Adipose tissue (tissue), 3 donors: ENCODE results near the gene ZBP1. TPM values are rescaled to one million over a fixed set of nuclear protein-coding genes. Genes with fewer than 3 reads are reported as not detected.

ENCODE experiments used
- H3K27ac ChIP-seq: one replicate; pipeline ENCODE4 v1.5.1; 2013; ENCODE audit warnings: low read depth, low read length
- WGBS, 3 donors: extraction: QIAGEN DNeasy Blood & Tissue Kit; methylation state at CpG; one replicate each; pipeline ENCODE4 v1.1.7; 2013; 5-methylcytosine and 5-hydroxymethylcytosine counted together
- polyA plus RNA-seq, 3 donors: library from polyadenylated mRNA; stranded (reverse); fragments of 200-250 nt; gene quantifications; one replicate each; pipeline ENCODE4 v1.2.3, GENCODE V29; 2013
- donor health status: healthy with polysubstance abuse.
- donor health status: Bipolar disorder and iron deficiency.
- donor health status: healthy.

The ZBP1 gene, protein sequence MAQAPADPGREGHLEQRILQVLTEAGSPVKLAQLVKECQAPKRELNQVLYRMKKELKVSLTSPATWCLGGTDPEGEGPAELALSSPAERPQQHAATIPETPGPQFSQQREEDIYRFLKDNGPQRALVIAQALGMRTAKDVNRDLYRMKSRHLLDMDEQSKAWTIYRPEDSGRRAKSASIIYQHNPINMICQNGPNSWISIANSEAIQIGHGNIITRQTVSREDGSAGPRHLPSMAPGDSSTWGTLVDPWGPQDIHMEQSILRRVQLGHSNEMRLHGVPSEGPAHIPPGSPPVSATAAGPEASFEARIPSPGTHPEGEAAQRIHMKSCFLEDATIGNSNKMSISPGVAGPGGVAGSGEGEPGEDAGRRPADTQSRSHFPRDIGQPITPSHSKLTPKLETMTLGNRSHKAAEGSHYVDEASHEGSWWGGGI
- polyA plus RNA-seq: 1 to 10 TPM in 1 of 3 donors, under 1 TPM in 2; 0.15 to 1.2 (median 0.58) TPM

DNA sequence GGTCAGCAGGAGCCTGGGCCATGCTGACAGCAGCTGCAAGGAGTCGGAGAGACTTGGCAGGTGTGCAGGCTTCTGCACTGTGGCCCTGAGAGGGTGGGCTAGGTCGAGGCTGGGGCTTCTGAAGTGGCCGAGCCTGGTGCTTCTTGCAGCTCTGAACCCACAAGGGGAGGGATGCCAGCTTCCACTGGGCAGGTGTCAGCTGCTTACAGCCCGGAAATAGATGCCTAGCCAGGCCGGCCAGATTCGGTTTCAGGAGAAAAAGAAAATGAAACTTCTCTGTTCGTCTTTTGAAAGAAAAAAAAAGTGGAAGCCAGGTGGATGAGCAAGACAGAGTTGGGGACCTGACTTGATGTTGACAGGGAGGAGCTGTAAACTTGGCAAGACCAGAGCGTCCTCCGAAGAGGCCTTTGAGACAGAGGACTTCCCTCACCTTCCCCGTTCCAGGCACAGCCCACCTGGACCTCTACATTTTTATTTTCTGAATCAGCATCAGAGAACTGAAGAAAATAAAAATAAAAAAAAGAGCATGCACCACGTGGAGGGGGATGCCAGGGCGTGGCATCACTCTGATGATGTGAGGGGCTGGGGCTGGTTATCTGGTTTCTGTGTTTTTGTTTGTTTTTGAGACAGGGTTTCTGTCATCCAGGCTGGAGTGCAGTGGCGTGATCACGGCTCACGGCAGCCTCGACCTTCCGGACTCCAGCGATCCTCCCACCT, at the start of gene ZBP1:
TSS of gene ZBP1 (minus strand) at position 153 of the 717 bp plus-strand sequence. CDS start at position 22, 131 bp downstream.
- 51 to 64% (median 59%) methylated on average over 18 of the region's 18 CpGs for WGBS, 3 donors
- H3K27ac ChIP-seq: no peak within 1 kb of the TSS

DNA sequence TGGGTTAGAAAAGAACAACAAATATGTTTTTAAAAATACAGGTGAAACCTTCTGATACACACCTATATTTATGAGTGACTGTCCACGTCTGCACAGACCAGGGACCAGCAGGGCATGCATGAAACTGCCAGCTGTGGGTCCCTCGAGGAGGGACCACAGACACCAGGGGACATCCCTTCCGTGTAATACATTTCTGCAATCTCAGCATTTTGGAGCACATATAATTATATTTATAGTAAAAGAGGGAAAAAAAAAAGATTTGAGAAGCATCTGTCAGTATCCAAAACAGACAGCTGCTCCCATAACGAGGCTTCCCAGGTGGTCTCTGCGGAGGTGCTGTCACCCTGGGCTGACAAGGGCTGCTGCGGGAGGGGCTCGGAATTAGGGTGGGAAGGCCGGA, 49.4 kb upstream of the ZBP1 start:
- no peak overlapping the region for H3K27ac ChIP-seq
- WGBS, 3 donors: 90 to 93% (median 91%) methylated on average over 7 to 8 of the region's 8 CpGs

DNA sequence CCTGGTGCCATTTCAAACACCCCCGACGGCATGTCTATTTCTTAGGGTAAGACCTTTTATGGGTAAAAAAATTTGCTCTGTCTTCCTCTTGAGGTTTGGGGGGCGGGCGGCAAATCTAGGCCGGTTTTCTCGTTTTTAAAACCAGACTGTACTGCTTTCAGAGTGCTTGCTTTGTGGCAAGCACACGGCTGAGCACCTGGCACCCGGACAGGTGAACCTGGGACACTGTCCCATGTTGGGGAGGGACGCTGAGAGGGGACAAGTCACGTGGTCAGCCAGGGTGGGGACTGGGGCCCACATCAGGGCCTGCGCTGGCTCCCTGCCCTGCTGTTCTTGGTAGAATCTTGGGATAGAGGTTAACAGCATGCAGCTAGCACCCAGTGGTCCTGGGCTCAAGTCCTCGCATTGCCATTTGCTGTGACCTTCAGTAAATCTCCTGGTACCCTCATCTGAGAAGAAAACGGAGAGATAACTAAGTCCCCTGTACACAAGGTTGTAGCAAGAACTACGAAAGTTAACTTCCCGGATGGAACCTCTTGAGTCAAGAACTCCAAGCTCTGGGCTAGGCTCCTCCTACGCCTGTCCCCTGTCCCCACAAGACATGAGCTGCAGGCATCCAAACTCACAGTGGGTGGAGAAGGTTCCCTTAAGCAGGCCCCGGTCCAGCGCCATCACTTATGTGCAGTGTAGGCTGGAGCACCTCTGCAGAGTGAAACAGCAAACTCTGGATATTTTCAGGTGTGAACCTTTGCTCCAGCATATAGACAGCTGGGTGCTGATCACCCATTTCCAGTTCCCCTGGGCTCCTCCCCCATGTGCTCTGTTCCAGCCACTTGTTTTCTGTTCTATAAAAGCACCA, 47.9 kb upstream of the ZBP1 start:
- 68 to 86% (median 78%) methylated on average over 18 of the region's 18 CpGs for WGBS, 3 donors
- H3K27ac ChIP-seq: no peak overlapping the region

DNA sequence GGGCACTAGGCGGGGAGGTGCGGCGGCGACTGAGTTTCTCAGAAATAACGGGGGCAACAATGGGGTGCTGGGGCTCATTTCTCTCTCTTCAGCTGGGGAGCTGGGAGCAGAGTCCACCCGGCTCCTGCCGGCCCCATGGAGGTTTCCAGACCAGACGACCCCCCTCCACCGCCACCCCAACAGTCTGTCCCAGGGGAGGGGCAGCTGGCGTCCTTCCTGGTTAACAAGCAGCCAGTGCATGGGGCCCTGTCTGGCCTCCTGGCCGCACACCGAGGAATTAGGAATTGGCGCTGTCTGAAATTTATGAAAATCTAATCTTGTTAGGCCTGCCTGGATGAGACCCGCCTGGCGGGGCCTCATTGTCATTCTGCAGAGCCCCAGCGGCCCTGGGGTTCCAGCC, 47.2 kb upstream of the ZBP1 start:
- WGBS, 3 donors: 75 to 86% (median 80%) methylated on average over 16 of the region's 16 CpGs
- no peak overlapping the region for H3K27ac ChIP-seq

DNA sequence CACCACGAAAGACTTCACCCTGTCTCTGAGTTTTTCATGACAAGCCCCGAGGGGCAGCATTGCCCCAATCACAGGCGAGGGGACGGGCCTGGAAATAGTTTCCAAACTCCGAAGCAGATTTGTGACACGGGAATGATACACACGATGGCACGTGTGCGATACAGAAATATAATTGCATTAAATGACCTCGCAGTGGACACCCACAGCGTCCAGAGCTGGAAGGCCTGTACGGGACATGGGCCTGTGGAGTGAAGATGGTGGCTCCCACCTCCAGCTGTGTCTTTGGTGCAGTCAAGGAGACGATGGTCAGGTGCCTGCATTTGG, 46.6 kb upstream of the ZBP1 start:
- WGBS, 3 donors: 79 to 85% (median 82%) methylated on average over 13 of the region's 13 CpGs

DNA sequence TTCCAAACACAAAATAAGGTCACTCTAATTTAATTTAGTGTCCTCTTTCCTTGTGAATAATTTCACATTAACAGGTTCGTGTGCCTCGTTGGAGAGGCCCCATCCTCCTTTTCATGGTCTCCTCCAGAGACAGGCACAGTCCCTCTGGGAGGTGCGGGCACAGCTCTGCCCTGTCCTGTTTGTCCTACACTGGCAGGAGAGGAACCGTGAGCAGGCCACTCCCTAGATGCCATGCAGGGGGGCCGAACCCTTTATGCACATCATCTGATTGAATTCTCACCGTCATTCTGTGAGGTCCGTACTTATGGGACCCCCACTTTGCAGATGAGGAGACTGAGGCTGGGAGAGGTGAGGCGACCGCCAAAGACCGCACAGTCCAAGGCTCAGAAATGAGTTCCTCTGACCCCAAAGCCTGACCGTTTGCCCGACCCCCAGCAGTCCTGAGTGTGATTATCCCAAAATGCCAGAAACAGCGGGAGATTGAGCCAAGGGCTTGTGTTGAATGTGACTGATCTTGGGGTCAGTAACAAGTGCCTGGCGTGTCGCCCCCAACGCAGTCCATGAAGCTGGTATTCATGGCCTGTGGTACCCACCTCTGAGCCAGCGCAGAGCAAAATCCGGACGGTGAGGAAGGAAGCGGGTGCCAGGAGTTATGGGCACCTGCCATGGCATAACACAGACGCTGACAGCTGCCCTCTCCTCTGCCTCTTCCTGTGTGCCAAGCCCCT, 46.0 kb upstream of the ZBP1 start:
- no peak overlapping the region for H3K27ac ChIP-seq
- 79 to 87% (median 85%) methylated on average over 21 of the region's 21 CpGs for WGBS, 3 donors

More for the DNA sequence above, 46.6 kb upstream of the ZBP1 start:
- no peak overlapping the region for H3K27ac ChIP-seq

DNA sequence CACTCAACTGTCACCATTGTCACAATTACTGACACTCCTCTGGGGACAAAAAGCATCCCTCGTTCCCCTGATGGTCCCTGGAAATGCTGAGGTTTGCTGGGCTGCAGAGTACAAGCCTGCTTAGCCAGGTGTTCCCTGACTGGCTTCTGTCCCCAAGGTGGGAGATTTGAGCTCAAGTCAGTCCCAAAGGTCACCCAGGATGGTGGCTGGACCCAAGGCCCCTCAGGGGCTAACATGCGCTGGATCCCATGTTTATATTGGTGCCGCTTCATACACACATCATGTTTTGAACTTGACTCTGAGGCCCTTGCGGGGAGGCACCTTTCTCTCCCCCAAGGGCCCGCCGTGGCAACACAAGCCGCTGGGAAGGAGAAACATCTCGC, 45.4 kb upstream of the ZBP1 start:
- 84 to 92% (median 89%) methylated on average over 8 of the region's 8 CpGs for WGBS, 3 donors
- no peak overlapping the region for H3K27ac ChIP-seq

DNA sequence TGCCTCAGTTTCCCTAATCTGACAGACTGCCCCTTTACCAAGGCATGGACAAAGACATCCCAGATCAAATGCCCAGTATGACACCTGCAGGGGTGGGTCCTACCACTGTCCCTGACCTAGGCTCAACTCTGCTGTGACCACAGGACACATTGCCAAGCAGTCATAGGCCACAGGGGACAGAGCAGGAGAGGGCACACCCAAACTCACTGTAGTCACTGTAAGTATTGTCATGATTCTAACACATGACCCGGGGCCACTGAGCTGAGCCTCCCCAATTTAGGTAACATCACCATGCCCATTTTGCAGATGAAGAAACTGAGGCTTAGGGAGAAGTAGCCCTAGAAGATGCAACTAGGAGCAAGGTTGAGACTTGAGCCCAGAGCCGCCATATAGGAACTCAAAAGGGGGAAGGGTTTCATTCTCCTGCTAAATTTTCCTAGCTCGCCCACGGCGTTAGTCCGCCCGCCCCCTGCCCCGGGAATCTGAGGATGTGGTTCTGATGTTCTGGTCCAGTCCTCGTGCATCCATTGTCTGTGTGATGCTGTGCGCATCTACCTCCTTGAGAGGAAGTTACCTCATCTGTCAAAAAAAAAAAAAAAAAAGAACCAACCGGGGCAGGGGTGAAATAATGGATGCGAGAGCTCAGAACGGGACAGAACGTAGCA, 44.8 kb upstream of the ZBP1 start:
- no peak overlapping the region for H3K27ac ChIP-seq
- 83 to 88% (median 83%) methylated on average over 14 of the region's 14 CpGs for WGBS, 3 donors

DNA sequence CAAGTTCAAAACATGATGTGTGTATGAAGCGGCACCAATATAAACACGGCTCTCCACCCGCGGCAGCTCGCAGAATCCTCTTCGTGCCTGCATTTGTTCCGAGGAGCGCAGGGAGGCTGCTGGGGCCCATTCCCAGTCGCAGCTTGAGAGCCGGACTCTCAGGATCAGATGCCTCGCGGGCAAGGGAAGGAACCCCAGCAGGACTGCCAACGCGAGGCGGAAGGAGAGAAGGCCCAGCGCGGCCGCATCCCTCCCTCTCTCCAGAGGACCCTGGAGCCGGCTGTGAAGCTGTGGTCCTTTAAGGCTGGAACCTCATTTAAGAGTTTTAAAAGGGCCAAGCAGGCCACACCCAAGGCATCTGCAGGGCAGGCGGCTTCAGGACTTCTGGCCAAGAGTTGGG, 44.2 kb upstream of the ZBP1 start:
- WGBS, 3 donors: 82 to 92% (median 84%) methylated on average over 20 of the region's 20 CpGs
- no peak overlapping the region for H3K27ac ChIP-seq

DNA sequence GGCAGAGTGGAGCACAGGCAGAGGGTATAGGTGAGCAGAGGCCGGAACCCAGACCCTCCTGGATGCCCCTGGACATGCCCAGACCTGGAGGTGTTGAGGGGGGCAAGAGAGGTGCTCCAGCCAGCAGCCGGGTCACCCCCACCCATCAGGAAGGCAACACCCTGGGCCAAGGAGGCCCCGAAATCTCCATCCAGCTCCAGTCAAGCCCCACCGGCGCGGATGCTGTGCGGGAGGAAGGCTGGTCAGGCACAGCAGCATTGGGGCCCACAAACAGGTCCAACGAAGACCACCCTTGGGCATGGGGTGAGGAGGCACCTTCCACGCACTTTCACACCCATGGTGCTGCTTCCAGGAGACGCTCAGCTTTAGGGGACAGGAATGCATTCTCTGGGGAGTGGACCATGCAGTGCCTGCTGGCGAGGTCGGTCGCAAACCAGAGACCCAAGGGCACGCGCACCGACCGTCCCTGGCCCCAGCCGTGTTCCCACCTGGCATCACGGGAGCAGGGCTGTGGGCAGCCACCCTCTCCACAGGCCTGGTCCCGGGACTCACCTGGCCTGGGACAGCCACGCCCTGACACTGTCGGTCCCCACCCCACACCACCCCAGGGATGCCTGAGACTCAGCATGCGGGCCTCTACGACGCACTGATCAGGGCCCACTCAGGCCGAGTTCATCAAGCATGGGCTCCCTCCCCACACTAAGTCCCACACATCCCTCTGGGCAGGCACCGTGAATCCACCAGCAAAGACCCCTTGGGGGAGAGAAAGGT, 43.6 kb upstream of the ZBP1 start:
- no peak overlapping the region for H3K27ac ChIP-seq
- WGBS, 3 donors: 88 to 94% (median 92%) methylated on average over 27 of the region's 27 CpGs

DNA sequence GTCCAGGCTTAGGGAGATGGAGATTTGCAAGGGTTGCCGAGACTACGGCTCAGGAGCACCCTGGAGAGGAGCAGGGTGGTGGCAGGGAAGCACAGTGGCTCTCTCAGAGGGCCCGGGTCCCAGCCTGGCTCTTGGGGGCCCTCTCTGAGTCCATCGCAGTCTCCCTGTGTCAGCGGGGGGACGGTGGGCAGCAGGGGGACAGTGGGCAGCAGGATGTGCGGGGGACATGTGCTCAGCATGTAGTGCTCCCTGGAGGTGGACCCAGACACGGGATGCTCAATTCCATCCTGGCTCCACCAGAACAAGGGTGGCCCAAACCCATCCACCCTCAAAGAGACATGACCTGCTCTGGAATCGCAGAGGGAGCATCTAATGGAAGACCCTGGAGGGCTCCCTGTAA, 43.0 kb upstream of the ZBP1 start:
- no peak overlapping the region for H3K27ac ChIP-seq
- 84 to 91% (median 91%) methylated on average over 9 of the region's 9 CpGs for WGBS, 3 donors

DNA sequence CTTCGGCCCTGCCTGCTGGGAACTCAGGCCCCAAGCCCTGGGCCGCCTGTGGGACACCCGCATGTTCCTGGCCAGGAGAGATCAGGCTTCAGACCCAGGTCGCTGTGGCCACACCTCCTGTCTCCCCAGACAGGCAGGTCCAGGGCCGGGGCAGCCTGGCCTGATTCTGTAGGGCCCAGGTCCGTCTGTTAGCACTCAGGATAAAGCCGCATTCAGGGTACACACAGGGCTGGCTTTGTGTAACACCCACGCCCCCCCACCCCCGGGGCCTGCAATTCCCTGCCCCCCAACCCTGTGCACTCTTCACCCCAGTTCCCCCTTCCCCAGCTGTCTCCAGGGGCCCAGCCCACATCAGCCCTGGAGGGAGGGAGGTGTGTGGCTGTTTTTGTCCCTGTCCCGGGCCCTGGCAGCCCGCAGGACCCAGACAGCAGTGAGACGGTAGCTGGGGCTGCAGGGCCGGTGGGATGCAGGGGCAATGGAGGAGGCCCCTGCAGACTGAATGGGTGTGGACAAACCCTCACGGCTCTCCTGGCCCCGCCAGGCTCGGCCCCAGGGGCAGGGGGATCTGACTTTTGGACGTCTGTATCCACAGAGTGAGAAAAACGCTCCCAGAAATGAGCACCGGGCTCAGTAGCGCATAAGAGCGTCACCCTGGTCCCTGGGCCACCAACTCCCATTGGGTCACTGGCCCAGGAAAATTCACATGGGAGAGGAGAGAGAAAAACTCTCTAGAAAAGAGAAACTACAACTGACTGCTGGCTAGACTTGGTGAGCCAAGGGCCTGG, 42.4 kb upstream of the ZBP1 start:
- H3K27ac ChIP-seq: no peak overlapping the region
- 60 to 83% (median 76%) methylated on average over 21 of the region's 21 CpGs for WGBS, 3 donors

DNA sequence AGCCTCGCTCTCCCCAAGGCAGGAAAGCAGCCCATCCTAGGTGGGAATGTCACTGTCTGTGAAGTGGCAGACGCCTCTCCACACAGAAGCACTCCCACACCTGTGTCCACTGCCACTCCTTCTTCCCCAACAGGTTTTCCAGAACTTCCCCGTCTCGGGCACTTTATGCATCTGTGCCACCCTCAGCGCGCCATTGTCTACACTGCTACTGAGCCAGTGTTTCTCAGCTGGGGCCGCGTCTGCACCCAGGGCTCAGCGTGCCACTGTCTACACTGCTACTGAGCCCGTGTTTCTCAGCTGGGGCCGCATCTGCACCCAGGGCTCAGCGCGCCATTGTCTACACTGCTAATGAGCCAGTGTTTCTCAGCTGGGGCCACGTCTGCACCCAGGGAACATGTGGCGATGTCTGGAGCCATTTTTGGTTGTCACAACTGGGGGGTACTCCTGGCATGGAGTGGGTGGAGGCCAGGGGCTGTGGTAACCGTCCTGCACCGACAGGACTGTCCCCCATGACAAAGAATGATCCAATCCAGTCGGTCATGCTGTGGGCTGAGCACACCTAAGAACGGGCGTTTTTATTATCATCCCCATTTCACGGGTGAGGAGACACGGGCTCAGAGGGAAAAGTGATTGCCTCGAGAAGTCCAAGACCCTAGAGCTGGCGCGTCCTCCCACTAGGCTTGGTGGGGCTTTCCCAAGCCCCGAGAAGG, 41.7 kb upstream of the ZBP1 start:
- WGBS, 3 donors: 79 to 92% (median 89%) methylated on average over 25 to 26 of the region's 26 CpGs
- no peak overlapping the region for H3K27ac ChIP-seq

DNA sequence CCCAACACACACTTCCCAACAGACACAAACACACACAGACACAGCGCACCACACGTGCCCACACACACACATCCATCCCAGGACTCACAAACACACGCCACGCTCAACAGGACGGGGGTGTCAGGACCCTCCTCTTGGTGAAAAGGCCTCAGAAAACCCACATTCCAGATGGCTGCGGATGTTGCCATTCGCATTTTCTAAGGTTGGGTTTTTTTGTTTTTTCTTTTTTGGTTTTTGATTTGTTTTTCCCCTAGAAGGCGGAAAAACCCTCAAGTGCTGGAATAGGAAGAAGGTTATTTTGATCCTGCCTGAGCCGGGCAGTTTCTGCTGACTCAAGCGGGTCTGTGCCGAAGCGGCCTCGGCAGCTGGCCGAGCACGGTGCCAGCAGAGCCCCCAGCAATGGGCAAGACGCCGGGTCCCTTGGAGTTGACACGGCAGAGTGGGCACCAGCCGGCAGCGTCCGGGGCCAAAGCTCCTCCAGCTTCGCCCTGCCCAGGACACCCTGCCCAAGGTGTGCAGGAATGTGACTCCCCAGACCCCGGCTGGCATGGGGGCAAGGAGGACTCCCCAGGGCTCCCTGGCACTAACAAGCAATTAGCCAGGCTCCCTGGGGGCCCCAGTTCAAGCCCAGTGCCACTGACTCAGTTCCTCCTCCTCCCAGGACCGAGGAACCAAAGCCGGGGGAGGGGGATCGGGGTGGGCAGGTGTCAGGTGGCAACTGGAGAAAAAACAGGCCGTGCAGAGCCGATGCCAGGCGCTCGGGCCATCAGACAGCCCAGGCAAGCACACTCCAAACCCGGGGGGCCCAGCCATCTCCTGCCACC, 40.9 kb upstream of the ZBP1 start:
- H3K27ac ChIP-seq: no peak overlapping the region
- 80 to 85% (median 82%) methylated on average over 31 of the region's 31 CpGs for WGBS, 3 donors
